B cell (primary cell): ENCODE measurements around the gene LRSAM1. TPM values are rescaled to one million over a fixed set of nuclear protein-coding genes. Genes with fewer than 3 reads are reported as not detected.

Experiments
- ATAC-seq: fragments of 200-7000 bp; cut with Tn5 transposase; one replicate; pipeline ENCODE4 v1.10.0; 2021; ENCODE audit warnings: low read depth, mild to moderate bottlenecking, moderate number of reproducible peaks, moderate library complexity
- CTCF ChIA-PET: fragments of 350-600 bp; sonication (Branson Sonifier 250); formaldehyde crosslinking; loops from one replicate; lab custom pipeline; 2021; ENCODE audit warnings: antibody characterized with exemption, inconsistent platforms; lab: Charles Lee
- POLR2A ChIA-PET: fragments of 350-600 bp; sonication (Branson Sonifier 250); formaldehyde crosslinking; loops from one replicate; lab custom pipeline; 2021; ENCODE audit warnings: antibody characterized with exemption; lab: Charles Lee
- DNase-seq: peaks from one replicate; pipeline ENCODE4 v3.0.0; 2013
- H2AFZ ChIP-seq: 2 replicates; pipeline ENCODE4 v1.6.1; 2012; ENCODE audit warnings: mild to moderate bottlenecking, low read depth, low read length; ENCODE audit not compliant: insufficient read depth, poor library complexity, severe bottlenecking
- H3K27ac ChIP-seq, 2 donors: 1 replicate in 1 of 2; 2 replicates in 1 of 2; pipeline ENCODE4 v1.5.1; 2012 to 2013; ENCODE audit warnings: low read length in 2 of 2, mild to moderate bottlenecking in 2 of 2, moderate library complexity in 1 of 2
- H3K27me3 ChIP-seq, 4 experiments: fragments of 200-600 bp in 1 of 4; sonication (generic) in 1 of 4; replicated peaks in 1 of 4; 1 replicate in 2 of 4; 2 replicates in 2 of 4; pipeline versions ENCODE4 v1.6.1 to v1.7.0; 2013 to 2016; ENCODE audit warnings: low read length in 3 of 4, mild to moderate bottlenecking in 2 of 4, mixed read lengths in 1 of 4, moderate library complexity in 1 of 4; ENCODE audit not compliant: insufficient read depth in 4 of 4, control insufficient read depth in 3 of 4; ENCODE audit errors: control extremely low read depth in 1 of 4
- H3K36me3 ChIP-seq, 2 experiments: replicated peaks in 1 of 2; 1 replicate in 1 of 2; 2 replicates in 1 of 2; pipeline versions ENCODE4 v1.6.1 to v1.7.1; 2013; ENCODE audit warnings: low read length in 1 of 2; ENCODE audit not compliant: insufficient read depth in 2 of 2, control insufficient read depth in 1 of 2; ENCODE audit errors: control extremely low read depth in 1 of 2, extremely low read depth in 1 of 2
- H3K4me1 ChIP-seq, 2 donors: fragments of 200-600 bp in 1 of 2; sonication (generic) in 1 of 2; 1 replicate in 1 of 2; 2 replicates in 1 of 2; pipeline versions ENCODE4 v1.5.1 to v1.6.1; 2013 to 2017; ENCODE audit warnings: low read length in 2 of 2; ENCODE audit not compliant: control insufficient read depth in 2 of 2, insufficient read depth in 2 of 2
- H3K4me2 ChIP-seq: replicated peaks from 2 replicates; pipeline ENCODE3; 2012; ENCODE audit warnings: mild to moderate bottlenecking, low read depth, low read length; ENCODE audit not compliant: poor library complexity, severe bottlenecking
- H3K4me3 ChIP-seq, 5 experiments: fragments of 200-600 bp in 1 of 5; sonication (generic) in 1 of 5; 1 replicate in 3 of 5; 2 replicates in 2 of 5; pipeline versions ENCODE4 v1.5.1 to v1.7.0; 2011 to 2016; ENCODE audit warnings: low read length in 4 of 5, mild to moderate bottlenecking in 4 of 5, low read depth in 2 of 5, control low read depth in 1 of 5, moderate library complexity in 1 of 5; ENCODE audit not compliant: insufficient read depth in 1 of 5; ENCODE audit errors: control extremely low read depth in 1 of 5, extremely low read depth in 1 of 5
- H3K79me2 ChIP-seq: fragments of 200-600 bp; sonication (generic); one replicate; pipeline ENCODE4 v1.6.0; 2016; ENCODE audit warnings: low read length; ENCODE audit not compliant: control insufficient read depth, insufficient read depth
- H3K9ac ChIP-seq: fragments of 200-600 bp; sonication (generic); 2 replicates; pipeline ENCODE4 v1.6.1; 2017; ENCODE audit warnings: mild to moderate bottlenecking, low read length, moderate library complexity
- H3K9me3 ChIP-seq, 3 donors: one replicate each; pipeline versions ENCODE4 v1.6.1 to v1.7.1; 2013; ENCODE audit warnings: low read length in 2 of 3; ENCODE audit not compliant: control insufficient read depth in 2 of 3, insufficient read depth in 1 of 3; ENCODE audit errors: control extremely low read depth in 1 of 3
- H4K20me1 ChIP-seq: 2 replicates; pipeline ENCODE4 v1.6.0; 2012; ENCODE audit warnings: mild to moderate bottlenecking, low read length; ENCODE audit not compliant: insufficient read depth, control insufficient read depth, poor library complexity, severe bottlenecking
- H3K27ac Mint-ChIP-seq: one replicate; pipeline ENCODE4 v1.8.0; 2021; ENCODE audit warnings: mixed read lengths
- H3K27me3 Mint-ChIP-seq: one replicate; pipeline ENCODE4 v1.8.0; 2021; ENCODE audit warnings: mixed read lengths
- H3K4me1 Mint-ChIP-seq: one replicate; pipeline ENCODE4 v1.8.0; 2021; ENCODE audit warnings: mixed read lengths
- H3K4me3 Mint-ChIP-seq: one replicate; pipeline ENCODE4 v1.8.0; 2021; ENCODE audit warnings: mixed read lengths
- H3K9me3 Mint-ChIP-seq: one replicate; pipeline ENCODE4 v1.8.0; 2022; ENCODE audit warnings: mixed read lengths; ENCODE audit not compliant: insufficient read depth
- CTCF ChIP-seq: fragments of 200-600 bp; IDR thresholded peaks from one replicate; pipeline ENCODE4 v1.8.0; 2022; ENCODE audit warnings: antibody characterized with exemption, mild to moderate bottlenecking
- EZH2 ChIP-seq: IDR thresholded peaks from 2 replicates; pipeline ENCODE4 v1.6.1; 2012; ENCODE audit warnings: borderline replicate concordance, low read depth, mild to moderate bottlenecking, moderate library complexity, low read length; ENCODE audit not compliant: insufficient read depth, poor library complexity, severe bottlenecking
- WGBS: methylation state at CpG from one replicate; pipeline ENCODE4 v1.1.5; 2013; ENCODE audit warnings: missing lambda C conversion rate; ENCODE audit not compliant: insufficient coverage; 5-methylcytosine and 5-hydroxymethylcytosine counted together
- intact Hi-C: fragments of 100-400 bp; cut with micrococcal nuclease; formaldehyde crosslinking; loops from one replicate; pipeline ENCODE4 v1.10.0; 2022
- polyA plus RNA-seq: library from polyadenylated mRNA; depleted of rRNA; stranded (reverse); fragments of >200 nt; gene quantifications from 2 replicates; pipeline ENCODE4 v1.2.3, GENCODE V29; 2012
- total RNA-seq, 2 donors: library from RNA; stranded (reverse); fragments of 120-200 nt in 1 of 2; gene quantifications; 1 replicate in 1 of 2; 2 replicates in 1 of 2; pipeline versions ENCODE4 v1.2.3 to v1.2.4, GENCODE V29; 2013 to 2022

The LRSAM1 gene
- total and polyA plus RNA-seq, 2 donors (not counting 1 experiment from before 2014, with no cell fraction given): 30.6 to 39.8 TPM

DNA sequence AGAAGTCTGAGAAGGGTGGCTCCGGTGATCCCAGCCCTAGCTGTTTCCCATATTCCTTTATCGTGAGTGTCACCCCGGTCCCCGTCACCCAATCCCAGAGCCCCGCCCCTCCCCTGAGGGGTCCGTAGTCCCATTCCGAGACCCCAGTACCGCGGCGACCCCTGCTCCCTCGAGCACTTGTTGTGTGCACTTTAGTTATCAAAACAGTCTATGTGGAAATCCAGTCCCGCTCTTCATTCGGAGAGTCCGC lies 223 bp downstream of the LRSAM1 start:
- no peak for TF ChIP-seq CTCF
- no peak for TF ChIP-seq EZH2
- DNase-seq: no peak
- POLR2A ChIA-PET: interaction anchor here (0.6 to 2.8 kb wide), 9 partner anchors 28 to 738 kb away, joined by 3 to 21 read pairs (median 4); partner anchors contain the start of genes CDK9, SLC2A8 and ZNF79
- CTCF ChIA-PET: interaction anchor here (0.9 to 1.6 kb wide), 3 partner anchors 28 to 237 kb away, joined by 4 to 5 read pairs (median 5); partner anchors contain the start of genes SLC2A8 and ZNF79
- H3K36me3 ChIP-seq: peaks cover 0 to 47% of the 10 kb centered on the region in 2 experiments
- H3K4me3 Mint-ChIP-seq: peak overlapping the region; percentile 97
- H3K27ac Mint-ChIP-seq: peak overlapping the region; percentile 98
- no peaks in the 10 kb centered on the region for H3K9me3 ChIP-seq
- peak overlapping the region; percentile 80 for H3K9ac ChIP-seq
- H3K4me3 ChIP-seq: peak overlapping the region; percentile 73 to 92 (median 82)
- ATAC-seq: no peak
- peaks cover 37% of the 10 kb centered on the region for H4K20me1 ChIP-seq
- H3K27me3 ChIP-seq: no peaks in the 10 kb centered on the region
- peak overlapping the region; percentile 96 for H2AFZ ChIP-seq
- H3K79me2 ChIP-seq: peaks cover 21% of the 10 kb centered on the region
- peaks cover 58% of the 10 kb centered on the region for H3K4me1 Mint-ChIP-seq
- H3K27ac ChIP-seq: peak overlapping the region; percentile 84 to 85
- intact Hi-C loops: loop anchor here (1.0 to 10.0 kb wide), 8 partner anchors 27 to 823 kb away; partner anchors contain the start of genes GOLGA2, NAIF1, PTRH1 and SLC25A25
- under 1% methylated on average over 11 of the region's 14 CpGs for WGBS
- no peaks in the 10 kb centered on the region for H3K9me3 Mint-ChIP-seq
- H3K4me1 ChIP-seq: peaks cover 28 to 47% of the 10 kb centered on the region in 2 donors
- no peaks in the 10 kb centered on the region for H3K27me3 Mint-ChIP-seq
- peak overlapping the region; percentile 95 for H3K4me2 ChIP-seq
